Pancreas (tissue), 10 donors: ENCODE measurements around the gene ADAM22. TPM values are rescaled to one million over a fixed set of nuclear protein-coding genes. Genes with fewer than 3 reads are reported as not detected.

Experiments
- ATAC-seq, 4 donors: fragments of 200-7000 bp; cut with Tn5 transposase; one replicate each; pipeline versions ENCODE4 v1.8.0 to v1.9.1; 2020; ENCODE audit warnings: mild to moderate bottlenecking in 4 of 4, moderate library complexity in 4 of 4
- DNase-seq, 6 donors: peaks; one replicate each; pipeline ENCODE4 v3.0.0-alpha.2; 2020
- FAIRE-seq: peaks from 2 replicates; lab custom pipeline; 2012; peaks lifted over from hg19 to GRCh38; lab: Jason Lieb, UNC
- H3K27ac ChIP-seq, 4 donors: fragments of 200-600 bp; sonication (generic); 1 replicate in 3 of 4; 2 replicates in 1 of 4; pipeline versions ENCODE4 v1.5.0 to v1.8.0; 2020
- H3K27me3 ChIP-seq, 4 donors: fragments of 200-600 bp; one replicate each; pipeline ENCODE4 v1.8.0; 2021
- H3K36me3 ChIP-seq, 3 donors: fragments of 200-600 bp; sonication (generic) in 1 of 3; one replicate each; pipeline versions ENCODE4 v1.5.0 to v1.8.0; 2020 to 2021
- H3K4me1 ChIP-seq, 3 donors: fragments of 200-600 bp; one replicate each; pipeline ENCODE4 v1.8.0; 2021
- H3K4me3 ChIP-seq, 4 donors: fragments of 200-600 bp; sonication (generic) in 2 of 4; one replicate each; pipeline versions ENCODE4 v1.5.0 to v1.8.0; 2020 to 2021
- H3K9me3 ChIP-seq, 4 donors: fragments of 200-600 bp; one replicate each; pipeline ENCODE4 v1.8.0; 2021
- WGBS, 2 donors: extraction: QIAGEN DNeasy Blood & Tissue Kit; methylation state at CpG; one replicate each; pipeline ENCODE4 v1.1.7; 2013; 5-methylcytosine and 5-hydroxymethylcytosine counted together
- intact Hi-C, 3 donors: fragments of 100-400 bp; cut with DNase I; formaldehyde crosslinking; loops; one replicate each; pipeline versions ENCODE4 v1.11.1 to v1.14.2; 2022
- polyA plus RNA-seq, 2 donors: library from polyadenylated mRNA; stranded (reverse); fragments of 200-250 nt; gene quantifications; one replicate each; pipeline ENCODE4 v1.2.3, GENCODE V29; 2013
- total RNA-seq, 6 donors: library from RNA; stranded (reverse); fragmentation: NEBNext Ultra II Directional in 4 of 6; extraction: Animal tissue kit (Norgen Biotek cat#: 25700) in 4 of 6; gene quantifications; one replicate each; pipeline versions ENCODE4 v1.2.1 to v1.2.4, GENCODE V29; 2021 to 2023
- TF ChIP-seq, protein P1 (sequence below), 4 donors: fragments of 200-600 bp; sonication (generic) in 3 of 4; IDR thresholded peaks; one replicate each; pipeline versions ENCODE4 v1.5.0 to v1.8.0; 2021; ENCODE audit warnings: antibody characterized with exemption in 4 of 4
- donor health status: healthy with polysubstance abuse.
- donor health status: DM: no; HTN: no; CAD: no; lungs with moderate emphysema.
- donor health status: DM: no; HTN: no; CAD: no.
- donor health status: control.
- donor health status: control.
- donor health status: Bipolar disorder and iron deficiency.
- donor health status: DM: yes; HTN: yes; CAD: no.
- donor health status: DM: no; HTN: no; CAD: no.
- donor health status: DM: no; HTN: no; CAD: no.
- donor health status: DM: yes; HTN: yes; CAD: no.

ADAM22 gene
- total and polyA plus RNA-seq, 8 donors, result 0.30 to 2.8 (median 0.93) TPM

- TF ChIP-seq, protein P1, sequence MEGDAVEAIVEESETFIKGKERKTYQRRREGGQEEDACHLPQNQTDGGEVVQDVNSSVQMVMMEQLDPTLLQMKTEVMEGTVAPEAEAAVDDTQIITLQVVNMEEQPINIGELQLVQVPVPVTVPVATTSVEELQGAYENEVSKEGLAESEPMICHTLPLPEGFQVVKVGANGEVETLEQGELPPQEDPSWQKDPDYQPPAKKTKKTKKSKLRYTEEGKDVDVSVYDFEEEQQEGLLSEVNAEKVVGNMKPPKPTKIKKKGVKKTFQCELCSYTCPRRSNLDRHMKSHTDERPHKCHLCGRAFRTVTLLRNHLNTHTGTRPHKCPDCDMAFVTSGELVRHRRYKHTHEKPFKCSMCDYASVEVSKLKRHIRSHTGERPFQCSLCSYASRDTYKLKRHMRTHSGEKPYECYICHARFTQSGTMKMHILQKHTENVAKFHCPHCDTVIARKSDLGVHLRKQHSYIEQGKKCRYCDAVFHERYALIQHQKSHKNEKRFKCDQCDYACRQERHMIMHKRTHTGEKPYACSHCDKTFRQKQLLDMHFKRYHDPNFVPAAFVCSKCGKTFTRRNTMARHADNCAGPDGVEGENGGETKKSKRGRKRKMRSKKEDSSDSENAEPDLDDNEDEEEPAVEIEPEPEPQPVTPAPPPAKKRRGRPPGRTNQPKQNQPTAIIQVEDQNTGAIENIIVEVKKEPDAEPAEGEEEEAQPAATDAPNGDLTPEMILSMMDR (IDR thresholded peaks at IDR 0.05), result no peak
Observed at GRCh38 chr7:88102675-88103074, 168.6 kb downstream of the ADAM22 start.

GRCh38 chr7:88104732-88105131, 170.7 kb downstream of the ADAM22 start:
- H3K27ac ChIP-seq, result no peak overlapping the region
- no peak overlapping the region for H3K4me3 ChIP-seq
- FAIRE-seq (no peak), ATAC-seq (no peak), DNase-seq (no peak)
- intact Hi-C loops, result no loop called here
- TF ChIP-seq, protein P1 (IDR thresholded peaks at IDR 0.05), result no peak
- H3K9me3 ChIP-seq, result no peaks in the 10 kb centered on the region
- whole genome bisulfite sequencing, 2 donors, result 64 to 71% methylated on average over 2 of the region's 2 CpGs
- no peaks in the 10 kb centered on the region for H3K4me1 ChIP-seq
- no peaks in the 10 kb centered on the region for H3K27me3 ChIP-seq
- H3K36me3 ChIP-seq, result no peaks in the 10 kb centered on the region

More at GRCh38 chr7:88102675-88103074, 168.6 kb downstream of the ADAM22 start:
- WGBS, 2 donors, result 34 to 45% methylated on average over 1 of the region's 1 CpG
- Histone ChIP-seq H3K9me3 (no peaks in the 10 kb centered on the region), H3K36me3 (no peaks in the 10 kb centered on the region), H3K27me3 (no peaks in the 10 kb centered on the region), H3K4me3 (no peak overlapping the region), H3K27ac (no peak overlapping the region), H3K4me1 (no peaks in the 10 kb centered on the region)
- DNase-seq, result no peak
- ATAC-seq, result no peak
- no peak for FAIRE-seq
- intact Hi-C loops, result no loop called here

GRCh38 chr7:88105231-88105630, 171.2 kb downstream of the ADAM22 start:
- no peak for ATAC-seq
- no peaks in the 10 kb centered on the region for H3K4me1 ChIP-seq
- DNase-seq, result no peak
- H3K27me3 ChIP-seq, result no peaks in the 10 kb centered on the region
- H3K9me3 ChIP-seq, result no peaks in the 10 kb centered on the region
- TF ChIP-seq, protein P1 (IDR thresholded peaks at IDR 0.05), result no peak
- no peak for FAIRE-seq
- H3K4me3 ChIP-seq, result no peak overlapping the region
- H3K36me3 ChIP-seq, result no peaks in the 10 kb centered on the region
- no peak overlapping the region for H3K27ac ChIP-seq
- WGBS, 2 donors, result 76 to 81% methylated on average over 3 of the region's 3 CpGs
- intact Hi-C loops, result no loop called here

DNA sequence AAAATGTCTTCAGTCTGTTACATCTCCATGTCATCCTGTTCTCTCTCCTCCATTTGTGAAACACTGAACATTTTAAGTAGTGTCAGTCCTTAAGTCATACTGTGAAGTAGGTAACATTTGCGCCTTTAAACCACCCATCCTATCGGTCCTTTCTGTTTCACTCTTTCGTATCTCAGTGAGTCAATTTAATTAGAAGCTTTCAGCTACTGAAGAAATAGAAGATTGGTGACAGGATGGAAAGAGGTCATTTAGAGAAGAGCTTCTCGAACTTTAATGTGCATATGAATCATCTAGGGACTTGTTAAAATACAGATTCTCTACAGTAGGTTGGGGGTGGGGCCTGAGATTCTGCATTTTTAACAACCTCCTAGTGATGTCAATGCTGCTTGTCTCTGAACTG, 172.4 kb downstream of the ADAM22 start:
- no peak overlapping the region for H3K4me3 ChIP-seq
- no peak overlapping the region for H3K27ac ChIP-seq
- no peaks in the 10 kb centered on the region for H3K27me3 ChIP-seq
- DNase-seq, result no peak
- TF ChIP-seq, protein P1 (IDR thresholded peaks at IDR 0.05), result no peak
- intact Hi-C loops, result no loop called here
- no peaks in the 10 kb centered on the region for H3K36me3 ChIP-seq
- 68 to 75% methylated on average over 4 of the region's 4 CpGs for WGBS, 2 donors
- ATAC-seq, result no peak
- H3K9me3 ChIP-seq, result no peaks in the 10 kb centered on the region
- no peak for FAIRE-seq
- no peaks in the 10 kb centered on the region for H3K4me1 ChIP-seq

- WGBS, 2 donors, result 63 to 77% methylated on average over 3 of the region's 3 CpGs
- Histone ChIP-seq H3K4me1 (no peaks in the 10 kb centered on the region), H3K27me3 (no peaks in the 10 kb centered on the region), H3K36me3 (no peaks in the 10 kb centered on the region), H3K27ac (no peak overlapping the region), H3K9me3 (no peaks in the 10 kb centered on the region), H3K4me3 (no peak overlapping the region)
- FAIRE-seq, result no peak
- intact Hi-C loops, result loop anchor here in 1 of 3 donors (10.0 kb wide), 1 partner anchor 315 kb away; no protein-coding TSS in a partner anchor
- no peak for DNase-seq
- TF ChIP-seq, protein P1 (IDR thresholded peaks at IDR 0.05), result no peak
- ATAC-seq, result peak in 3 of 4 donors; percentile 14 to 74 (median 61)
Observed at GRCh38 chr7:88109612-88110011, 175.6 kb downstream of the ADAM22 start.
